Heart right ventricle (tissue), 16 donors: Measurements from ENCODE around the gene NOM1. TPM values are rescaled to one million over a fixed set of nuclear protein-coding genes. Genes with fewer than 3 reads are reported as not detected.

Experiments
- ATAC-seq, 8 donors: fragments of 200-7000 bp; cut with Tn5 transposase; one replicate each; pipeline ENCODE4 v1.9.1; 2020; ENCODE audit warnings: mild to moderate bottlenecking in 8 of 8, moderate library complexity in 8 of 8, moderate number of reproducible peaks in 1 of 8
- DNase-seq, 2 donors: peaks; one replicate each; pipeline ENCODE4 v3.0.0-alpha.2; 2020
- H3K27ac ChIP-seq, 10 donors: fragments of 200-600 bp; sonication (generic) in 2 of 10; one replicate each; pipeline versions ENCODE4 v1.5.0 to v1.8.0; 2020 to 2022; ENCODE audit warnings: mild to moderate bottlenecking in 3 of 10
- H3K27me3 ChIP-seq, 7 donors: fragments of 200-600 bp; one replicate each; pipeline ENCODE4 v1.8.0; 2021 to 2022; ENCODE audit warnings: mild to moderate bottlenecking in 2 of 7
- H3K36me3 ChIP-seq, 9 donors: fragments of 200-600 bp; sonication (generic) in 1 of 9; one replicate each; pipeline versions ENCODE4 v1.5.0 to v1.8.0; 2020 to 2022; ENCODE audit warnings: mild to moderate bottlenecking in 2 of 9
- H3K4me1 ChIP-seq, 9 donors: fragments of 200-600 bp; sonication (generic) in 1 of 9; one replicate each; pipeline versions ENCODE4 v1.5.0 to v1.8.0; 2020 to 2022; ENCODE audit warnings: mild to moderate bottlenecking in 4 of 9
- H3K4me3 ChIP-seq, 10 donors: fragments of 200-600 bp; sonication (generic) in 2 of 10; one replicate each; pipeline versions ENCODE4 v1.5.0 to v1.8.0; 2020 to 2022; ENCODE audit warnings: mild to moderate bottlenecking in 7 of 10, moderate library complexity in 2 of 10
- H3K9me3 ChIP-seq, 11 donors: fragments of 200-600 bp in 10 of 11; sonication (generic) in 2 of 11; one replicate each; pipeline versions ENCODE4 v1.5.0 to v1.8.0; 2013 to 2022; ENCODE audit warnings: mild to moderate bottlenecking in 2 of 11, control low read depth in 1 of 11, moderate library complexity in 1 of 11
- CTCF ChIP-seq, 9 donors: fragments of 200-600 bp; sonication (generic) in 2 of 9; IDR thresholded peaks; one replicate each; pipeline versions ENCODE4 v1.5.0 to v1.8.0; 2021 to 2022; ENCODE audit warnings: antibody characterized with exemption in 9 of 9, mild to moderate bottlenecking in 5 of 9, moderate library complexity in 1 of 9
- WGBS, 2 donors: extraction: QIAGEN DNeasy Blood & Tissue Kit; methylation state at CpG; one replicate each; pipeline ENCODE4 v1.1.7; 2013; ENCODE audit warnings: inconsistent platforms in 1 of 2; 5-methylcytosine and 5-hydroxymethylcytosine counted together
- intact Hi-C, 10 donors: fragments of 100-400 bp; cut with DNase I; formaldehyde crosslinking; loops; one replicate each; pipeline versions ENCODE4 v1.11.1 to v1.14.2; 2022
- polyA plus RNA-seq, 2 donors: library from polyadenylated mRNA; stranded (reverse); fragments of 200-250 nt; gene quantifications; one replicate each; pipeline ENCODE4 v1.2.3, GENCODE V29; 2013
- total RNA-seq, 10 donors: library from RNA; stranded (reverse); fragmentation: NEBNext Ultra II Directional in 3 of 10; extraction: Animal tissue kit (Norgen Biotek cat#: 25700) in 3 of 10; gene quantifications; one replicate each; pipeline versions ENCODE4 v1.2.1 to v1.2.4, GENCODE V29; 2021 to 2023
- donor health status: Arrhythmogenic right ventricular cardiomyopathy.
- donor health status: ischemic (EF 13 %, LVEDD 7.1; RV severe dilation, severe dysfunction).
- donor health status: healthy with polysubstance abuse.
- donor health status: DM: no; HTN: yes; CAD: no.
- donor health status: DM: no; HTN: no; CAD: no.
- donor health status: ischemic (EF 25% LVEDD 6.9; RV normal size, moderate dysfunction).
- donor health status: ischemic (EF 25% LVEDD 5.7; RV mildly dilated, moderate dysfunction).
- donor health status: healthy.
- donor health status: DM: yes; HTN: yes; CAD: no.
- donor health status: Ischemic cardiomyopathy.
- donor health status: ischemic (EF 35%, LVEDD 5.7; RV mildly dilated, moderate dysfunction).
- donor health status: nonischemic (EF 11% LVEDD 7.7; RV severe dilation, severe dysfunction).
- donor health status: DM: yes; HTN: yes; CAD: no.
- donor health status: PGD.
- donor health status: ischemic (EF 29% LVEDD 5.4; RV normal size, mild dysfunction).
- donor health status: nonischemic (EF 23%, LVEDD 6.1; RV moderate dilation, normal function).

NOM1 gene
- total and polyA plus RNA-seq, 12 donors: 4.2 to 13.6 (median 8.3) TPM

- ATAC-seq (no peak), DNase-seq (no peak)
- intact Hi-C loops: no loop called here
- Histone ChIP-seq H3K4me3 (no peak overlapping the region), H3K27ac (no peak overlapping the region), H3K9me3 (no peaks in the 10 kb centered on the region), H3K27me3 (peaks cover 42 to 97% (median 96%) of the 10 kb centered on the region in 7 donors), H3K4me1 (peaks cover 0 to 19% (median 8%) of the 10 kb centered on the region in 9 donors), H3K36me3 (no peaks in the 10 kb centered on the region)
- TF ChIP-seq CTCF (IDR thresholded peaks at IDR 0.05): no peak
- 10 to 13% methylated on average over 10 of the region's 10 CpGs for WGBS, 2 donors
These were observed 62.6 kb downstream of the NOM1 start for GRCh38 chr7:157012113-157012547.

GRCh38 chr7:157013101-157013500 lies 63.6 kb downstream of the NOM1 start:
- no peak for ATAC-seq
- intact Hi-C loops: no loop called here
- no peak for TF ChIP-seq CTCF (IDR thresholded peaks at IDR 0.05)
- Histone ChIP-seq H3K27me3 (peaks cover 40 to 97% (median 96%) of the 10 kb centered on the region in 7 donors), H3K4me1 (peaks cover 4 to 20% (median 10%) of the 10 kb centered on the region in 9 donors), H3K4me3 (no peak overlapping the region), H3K36me3 (no peaks in the 10 kb centered on the region), H3K27ac (no peak overlapping the region), H3K9me3 (no peaks in the 10 kb centered on the region)
- DNase-seq: no peak

GRCh38 chr7:157013602-157014549 lies 64.4 kb downstream of the NOM1 start:
- TF ChIP-seq CTCF (IDR thresholded peaks at IDR 0.05): no peak
- intact Hi-C loops: no loop called here
- DNase-seq: no peak
- no peaks in the 10 kb centered on the region for H3K36me3 ChIP-seq
- WGBS, 2 donors: 15 to 17% methylated on average over 13 of the region's 13 CpGs
- H3K4me3 ChIP-seq: no peak overlapping the region
- H3K27ac ChIP-seq: no peak overlapping the region
- H3K9me3 ChIP-seq: no peaks in the 10 kb centered on the region
- no peak for ATAC-seq
- peaks cover 4 to 25% (median 11%) of the 10 kb centered on the region in 9 donors for H3K4me1 ChIP-seq
- H3K27me3 ChIP-seq: peaks cover 44 to 97% (median 96%) of the 10 kb centered on the region in 7 donors

- no peak for TF ChIP-seq CTCF (IDR thresholded peaks at IDR 0.05)
- Histone ChIP-seq H3K27ac (no peak overlapping the region), H3K27me3 (peaks cover 45 to 99% (median 99%) of the 10 kb centered on the region in 7 donors), H3K36me3 (no peaks in the 10 kb centered on the region), H3K4me1 (peaks cover 4 to 24% (median 11%) of the 10 kb centered on the region in 9 donors), H3K9me3 (no peaks in the 10 kb centered on the region), H3K4me3 (no peak overlapping the region)
- intact Hi-C loops: no loop called here
- no peak for ATAC-seq
- WGBS, 2 donors: 17 to 22% methylated on average over 12 of the region's 12 CpGs
- DNase-seq: no peak
These were observed 65.4 kb downstream of the NOM1 start for GRCh38 chr7:157014635-157015555.
